GM12875 (cell line): ENCODE results near the gene COX10.

Experiments
- H3K4me3 ChIP-seq: one replicate; pipeline ENCODE4 v1.5.1; 2011; ENCODE audit warnings: low read depth, low read length, control low read depth
- TF ChIP-seq, protein P1 (sequence below): IDR thresholded peaks from 2 replicates; pipeline ENCODE4 v1.5.1; 2011; ENCODE audit warnings: low read depth, mild to moderate bottlenecking, control low read depth, inconsistent platforms, low read length, moderate library complexity, borderline replicate concordance; ENCODE audit not compliant: insufficient read depth

Gene COX10

DNA sequence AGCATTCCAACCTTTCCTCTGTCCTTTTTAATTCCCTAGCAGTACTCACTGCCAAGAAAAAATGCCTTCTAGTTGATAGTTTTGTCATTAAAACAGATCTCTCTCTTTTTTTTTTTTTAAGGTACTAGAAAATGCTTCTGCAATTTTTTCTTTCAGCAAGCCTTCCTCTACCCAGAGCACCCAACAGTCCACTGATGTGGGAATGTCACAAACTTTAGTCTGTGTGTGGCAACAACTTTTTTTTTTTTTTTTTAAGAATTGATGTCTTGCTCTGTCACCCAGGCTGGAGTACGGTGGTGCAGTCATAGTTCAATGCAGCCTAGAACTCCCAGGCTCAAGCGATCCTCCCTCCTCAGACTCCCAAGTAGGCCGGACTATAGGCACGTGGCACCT is 132.7 kb downstream of the COX10 start:
- TF ChIP-seq, protein P1, sequence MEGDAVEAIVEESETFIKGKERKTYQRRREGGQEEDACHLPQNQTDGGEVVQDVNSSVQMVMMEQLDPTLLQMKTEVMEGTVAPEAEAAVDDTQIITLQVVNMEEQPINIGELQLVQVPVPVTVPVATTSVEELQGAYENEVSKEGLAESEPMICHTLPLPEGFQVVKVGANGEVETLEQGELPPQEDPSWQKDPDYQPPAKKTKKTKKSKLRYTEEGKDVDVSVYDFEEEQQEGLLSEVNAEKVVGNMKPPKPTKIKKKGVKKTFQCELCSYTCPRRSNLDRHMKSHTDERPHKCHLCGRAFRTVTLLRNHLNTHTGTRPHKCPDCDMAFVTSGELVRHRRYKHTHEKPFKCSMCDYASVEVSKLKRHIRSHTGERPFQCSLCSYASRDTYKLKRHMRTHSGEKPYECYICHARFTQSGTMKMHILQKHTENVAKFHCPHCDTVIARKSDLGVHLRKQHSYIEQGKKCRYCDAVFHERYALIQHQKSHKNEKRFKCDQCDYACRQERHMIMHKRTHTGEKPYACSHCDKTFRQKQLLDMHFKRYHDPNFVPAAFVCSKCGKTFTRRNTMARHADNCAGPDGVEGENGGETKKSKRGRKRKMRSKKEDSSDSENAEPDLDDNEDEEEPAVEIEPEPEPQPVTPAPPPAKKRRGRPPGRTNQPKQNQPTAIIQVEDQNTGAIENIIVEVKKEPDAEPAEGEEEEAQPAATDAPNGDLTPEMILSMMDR, result no peak
- no peak overlapping the region for H3K4me3 ChIP-seq

DNA sequence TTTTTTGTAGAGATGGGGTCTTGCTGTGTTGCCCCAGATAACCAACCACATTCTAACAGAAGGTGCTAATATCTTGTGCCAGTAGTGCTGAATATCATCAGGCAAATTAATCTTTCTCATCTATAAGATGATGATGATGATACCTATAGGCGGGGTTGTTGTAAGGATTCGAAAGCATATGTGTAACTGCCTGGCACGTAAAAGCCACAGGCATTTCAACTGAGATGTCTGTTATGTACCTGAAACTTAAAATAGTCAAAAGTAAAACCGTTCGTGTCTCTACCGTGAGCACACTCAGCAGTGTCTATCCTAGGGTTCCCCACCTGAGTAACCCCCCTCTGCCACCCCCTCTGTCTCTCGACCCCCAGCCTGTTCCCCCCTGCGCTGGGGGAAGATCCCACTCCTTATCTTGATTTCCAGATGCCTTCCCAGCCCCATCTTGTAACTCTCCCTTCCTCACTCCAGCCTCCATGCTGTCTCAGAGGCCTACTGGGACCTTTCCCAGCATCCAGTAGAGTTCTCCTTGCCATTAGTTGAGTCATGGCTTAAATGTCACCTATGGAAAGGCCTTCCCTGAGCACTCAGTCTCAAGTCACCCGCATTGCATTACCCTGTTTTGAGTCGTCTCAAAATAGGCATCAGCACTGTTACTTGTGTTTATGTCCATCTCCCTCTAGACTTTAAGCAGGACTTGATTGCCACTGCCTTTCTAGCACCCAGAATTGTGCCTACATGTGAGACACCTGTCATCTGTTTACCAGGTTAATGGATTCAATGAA is 133.3 kb downstream of the COX10 start:
- no peak overlapping the region for H3K4me3 ChIP-seq
- TF ChIP-seq, protein P1, result no peak

DNA sequence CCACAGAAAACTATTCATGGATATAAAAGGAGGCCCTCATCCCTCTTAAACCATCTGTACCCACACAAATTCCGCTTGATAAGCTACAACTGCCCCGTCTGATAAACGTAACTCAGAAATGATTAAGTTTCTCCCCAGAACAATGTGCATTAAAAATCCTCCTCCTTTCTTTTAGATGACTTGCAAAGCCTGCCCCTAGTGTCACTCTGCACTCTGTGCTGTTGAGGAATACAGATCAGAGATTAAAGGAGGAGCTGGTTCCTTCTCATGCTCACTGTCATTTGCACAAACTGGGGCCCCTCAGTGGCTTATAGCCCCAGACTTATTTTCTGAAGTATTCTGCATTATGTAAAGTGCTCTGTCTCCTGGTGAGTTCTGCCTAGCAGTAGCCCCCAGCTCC is 134.1 kb downstream of the COX10 start:
- TF ChIP-seq, protein P1, result no peak
- no peak overlapping the region for H3K4me3 ChIP-seq

DNA sequence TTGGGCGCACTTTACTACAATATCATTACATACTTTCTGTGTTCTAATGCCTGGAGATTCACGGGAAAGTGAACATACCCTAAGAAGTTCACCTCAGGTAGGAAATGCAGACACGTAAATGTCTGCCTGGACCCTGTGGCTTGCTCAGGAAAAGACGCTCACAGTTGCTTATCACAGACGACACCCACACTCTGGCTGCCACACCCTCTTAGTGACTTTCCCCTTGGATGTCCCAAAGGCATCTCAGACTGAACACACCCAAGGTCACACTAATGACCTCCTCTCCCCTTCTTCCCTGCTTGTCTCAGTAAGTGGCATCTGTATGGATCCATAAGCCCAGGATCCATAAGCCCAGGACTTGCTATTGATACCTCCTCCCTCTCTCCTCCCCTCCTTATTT is 134.8 kb downstream of the COX10 start:
- TF ChIP-seq, protein P1, result no peak
- H3K4me3 ChIP-seq, result no peak overlapping the region

DNA sequence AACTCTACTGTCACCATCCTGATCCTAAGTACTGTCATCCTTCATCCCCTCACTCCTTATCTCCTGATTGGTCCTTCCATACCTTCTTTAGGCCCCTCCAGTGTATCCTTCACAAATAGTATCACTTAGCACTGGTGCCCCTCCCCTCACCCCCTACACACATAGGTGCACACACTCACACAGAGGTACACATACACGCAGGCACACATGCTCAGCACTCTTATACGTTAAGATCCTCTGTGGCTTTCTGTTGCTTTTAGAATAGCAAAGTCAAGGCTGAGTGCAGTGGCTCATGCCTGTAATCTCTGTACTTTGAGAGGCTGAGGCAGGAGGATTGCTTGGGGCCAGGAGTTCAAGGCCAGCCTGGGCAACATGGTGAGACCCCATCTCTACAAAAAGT is 135.2 kb downstream of the COX10 start:
- H3K4me3 ChIP-seq, result no peak overlapping the region
- TF ChIP-seq, protein P1, result no peak

DNA sequence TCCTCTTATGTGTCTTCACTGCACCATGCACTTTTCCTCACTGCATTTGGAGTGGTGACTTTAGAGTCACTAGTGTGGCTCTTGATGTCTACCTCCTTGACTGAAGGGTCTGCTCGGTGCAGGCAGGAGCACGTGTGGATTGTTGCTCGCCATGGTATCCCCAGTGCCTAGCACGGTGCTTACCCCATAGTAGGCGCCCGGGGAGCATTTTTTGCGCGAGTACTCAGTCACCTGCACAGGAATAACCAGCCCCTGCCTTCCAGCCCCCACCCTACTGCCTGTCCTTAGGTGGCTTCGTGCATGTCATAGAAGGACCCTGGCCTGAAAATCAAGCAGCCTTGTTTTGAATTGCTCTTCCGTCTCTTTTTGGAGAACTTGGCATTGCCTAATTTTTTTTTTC is 136.1 kb downstream of the COX10 start:
- no peak overlapping the region for H3K4me3 ChIP-seq
- TF ChIP-seq, protein P1, result no peak

DNA sequence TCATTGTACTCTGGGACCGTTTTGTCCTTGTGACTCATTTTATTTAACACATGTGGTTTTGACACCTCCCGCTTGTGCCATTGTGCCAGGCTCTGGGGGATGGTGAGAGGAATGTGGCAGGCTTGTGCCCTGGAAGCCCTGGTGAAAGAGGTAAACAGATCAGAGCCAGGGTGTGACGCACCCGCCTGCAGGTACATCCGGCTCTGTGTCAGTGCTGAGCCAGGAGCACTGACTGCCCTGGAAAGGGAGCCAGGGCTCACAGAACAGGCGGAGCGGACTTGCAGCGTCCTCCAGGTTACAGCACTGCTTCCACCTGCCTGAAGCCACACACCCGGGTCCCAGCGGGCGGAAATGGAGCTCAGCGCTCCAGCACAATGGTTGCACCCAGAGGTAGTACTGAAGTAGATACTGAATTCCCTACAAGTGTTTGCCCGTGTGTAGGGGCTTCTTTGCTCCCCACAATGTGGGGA is 136.7 kb downstream of the COX10 start:
- H3K4me3 ChIP-seq, result no peak overlapping the region
- TF ChIP-seq, protein P1, result no peak
